H9 (cell line): ENCODE data around the gene ERC2. TPM values are rescaled to one million over a fixed set of nuclear protein-coding genes. Genes with fewer than 3 reads are reported as not detected.

ENCODE experiments used
- DNase-seq: peaks from one replicate; pipeline ENCODE4 v3.0.0-alpha.2; 2017
- H2AFZ ChIP-seq: one replicate; pipeline ENCODE4 v1.6.1; 2013; ENCODE audit warnings: mild to moderate bottlenecking, low read length, control low read depth, moderate library complexity
- H2AK5ac ChIP-seq: 2 replicates; pipeline ENCODE4 v1.6.1; 2013; ENCODE audit warnings: low read length, control low read depth, mixed read lengths; ENCODE audit not compliant: insufficient read length
- H2BK120ac ChIP-seq: one replicate; pipeline ENCODE4 v1.6.1; 2013; ENCODE audit warnings: low read depth, mild to moderate bottlenecking, low read length, control low read depth, inconsistent platforms; ENCODE audit not compliant: poor library complexity, severe bottlenecking
- H2BK12ac ChIP-seq: 2 replicates; pipeline ENCODE4 v1.6.1; 2013; ENCODE audit warnings: low read length, control low read depth, mixed read lengths, low read depth; ENCODE audit not compliant: insufficient read length
- H2BK15ac ChIP-seq: 2 replicates; pipeline ENCODE4 v1.6.1; 2013; ENCODE audit warnings: low read depth, low read length, control low read depth
- H2BK20ac ChIP-seq: one replicate; pipeline ENCODE4 v1.6.1; 2013; ENCODE audit warnings: low read depth, mild to moderate bottlenecking, low read length, control low read depth, inconsistent platforms; ENCODE audit not compliant: poor library complexity, severe bottlenecking
- H2BK5ac ChIP-seq: 2 replicates; pipeline ENCODE4 v1.6.1; 2013; ENCODE audit warnings: low read length, control low read depth, mixed read lengths; ENCODE audit not compliant: insufficient read length
- H3K14ac ChIP-seq: 2 replicates; pipeline ENCODE4 v1.6.1; 2013; ENCODE audit warnings: low read length, control low read depth; ENCODE audit not compliant: insufficient read depth
- H3K18ac ChIP-seq: 2 replicates; pipeline ENCODE4 v1.6.1; 2013; ENCODE audit warnings: low read depth, mild to moderate bottlenecking, mixed read lengths, low read length, control low read depth; ENCODE audit not compliant: insufficient read length
- H3K23ac ChIP-seq: 2 replicates; pipeline ENCODE4 v1.6.1; 2013; ENCODE audit warnings: low read length, control low read depth, mixed read lengths, low read depth; ENCODE audit not compliant: insufficient read length
- H3K23me2 ChIP-seq: 2 replicates; pipeline ENCODE4 v1.6.1; 2013; ENCODE audit warnings: low read depth, mild to moderate bottlenecking, mixed read lengths, low read length, control low read depth; ENCODE audit not compliant: insufficient read length, poor library complexity, severe bottlenecking
- H3K27ac ChIP-seq: 2 replicates; pipeline ENCODE4 v1.5.1; 2013; ENCODE audit warnings: low read length, control low read depth, mixed read lengths, low read depth; ENCODE audit not compliant: insufficient read length
- H3K27me3 ChIP-seq: 2 replicates; pipeline ENCODE4 v1.6.1; 2013; ENCODE audit warnings: low read length, control low read depth, inconsistent platforms; ENCODE audit not compliant: insufficient read depth
- H3K4ac ChIP-seq: 2 replicates; pipeline ENCODE4 v1.6.1; 2013; ENCODE audit warnings: low read depth, mild to moderate bottlenecking, control low read depth, inconsistent platforms, low read length, moderate library complexity
- H3K4me1 ChIP-seq: 2 replicates; pipeline ENCODE4 v1.6.1; 2013; ENCODE audit warnings: low read length, control low read depth, inconsistent platforms; ENCODE audit not compliant: insufficient read depth
- H3K4me2 ChIP-seq: 2 replicates; pipeline ENCODE4 v1.6.1; 2013; ENCODE audit warnings: low read length, control low read depth, mixed read lengths; ENCODE audit not compliant: insufficient read length, insufficient read depth
- H3K56ac ChIP-seq: 2 replicates; pipeline ENCODE4 v1.6.1; 2013; ENCODE audit warnings: low read depth, mild to moderate bottlenecking, mixed read lengths, low read length, control low read depth; ENCODE audit not compliant: insufficient read length
- H3K79me1 ChIP-seq: 2 replicates; pipeline ENCODE4 v1.6.1; 2013; ENCODE audit warnings: low read depth, mild to moderate bottlenecking, moderate library complexity, low read length, control low read depth, inconsistent platforms; ENCODE audit not compliant: insufficient read depth, poor library complexity, severe bottlenecking
- H3K79me2 ChIP-seq: 2 replicates; pipeline ENCODE4 v1.6.1; 2013; ENCODE audit warnings: low read length, control low read depth, inconsistent platforms; ENCODE audit not compliant: insufficient read depth
- H3K9ac ChIP-seq: 2 replicates; pipeline ENCODE4 v1.6.1; 2013; ENCODE audit warnings: low read length, control low read depth, mixed read lengths; ENCODE audit not compliant: insufficient read length; ENCODE audit errors: extremely low read depth
- H3K9me3 ChIP-seq: one replicate; pipeline ENCODE4 v1.6.1; 2013; ENCODE audit warnings: low read depth, low read length, inconsistent platforms; ENCODE audit not compliant: control insufficient read depth
- H3T11ph ChIP-seq: one replicate; pipeline ENCODE4 v1.6.1; 2013; ENCODE audit warnings: mild to moderate bottlenecking, low read length, control low read depth, inconsistent platforms
- H4K20me1 ChIP-seq: one replicate; pipeline ENCODE4 v1.6.1; 2013; ENCODE audit not compliant: control insufficient read depth, insufficient read length, insufficient read depth
- H4K5ac ChIP-seq: 2 replicates; pipeline ENCODE4 v1.6.1; 2013; ENCODE audit warnings: low read depth, mild to moderate bottlenecking, mixed read lengths, low read length, control low read depth; ENCODE audit not compliant: insufficient read length
- H4K8ac ChIP-seq: replicated peaks from 2 replicates; pipeline ENCODE4 v1.6.1; 2013; ENCODE audit warnings: low read length, control low read depth, mixed read lengths, low read depth; ENCODE audit not compliant: insufficient read length
- H4K91ac ChIP-seq: 2 replicates; pipeline ENCODE4 v1.6.1; 2013; ENCODE audit warnings: low read depth, mild to moderate bottlenecking, moderate library complexity, mixed read lengths, low read length, control low read depth; ENCODE audit not compliant: insufficient read length
- H3K27ac Mint-ChIP-seq, 3 experiments: 2 replicates in 2 of 3; 3 replicates in 1 of 3; pipeline ENCODE4 v1.8.0; 2020 to 2021; ENCODE audit warnings: mixed read lengths in 3 of 3, mild to moderate bottlenecking in 1 of 3, moderate library complexity in 1 of 3
- H3K27me3 Mint-ChIP-seq: 2 replicates; pipeline ENCODE4 v1.8.0; 2021; ENCODE audit warnings: low read depth, mild to moderate bottlenecking, moderate library complexity, mixed read lengths
- H3K36me3 Mint-ChIP-seq, 3 experiments: 2 replicates in 2 of 3; 3 replicates in 1 of 3; pipeline ENCODE4 v1.8.0; 2020 to 2021; ENCODE audit warnings: low read depth in 3 of 3, mixed read lengths in 3 of 3; ENCODE audit not compliant: insufficient read depth in 1 of 3
- H3K4me1 Mint-ChIP-seq, 2 experiments: 2 replicates each; pipeline ENCODE4 v1.8.0; 2020; ENCODE audit warnings: mixed read lengths in 2 of 2
- H3K4me3 Mint-ChIP-seq, 2 experiments: 2 replicates in 1 of 2; 3 replicates in 1 of 2; pipeline ENCODE4 v1.8.0; 2020 to 2021; ENCODE audit warnings: mild to moderate bottlenecking in 2 of 2, mixed read lengths in 2 of 2, moderate library complexity in 1 of 2
- H3K9me3 Mint-ChIP-seq, 2 experiments: 2 replicates in 1 of 2; 3 replicates in 1 of 2; pipeline ENCODE4 v1.8.0; 2020; ENCODE audit warnings: mild to moderate bottlenecking in 2 of 2, mixed read lengths in 2 of 2, moderate library complexity in 1 of 2
- CTCF ChIP-seq: fragments of 200-600 bp; sonication (generic); conservative IDR thresholded peaks from 3 replicates; pipeline ENCODE4 v1.8.0; 2021; ENCODE audit warnings: antibody characterized with exemption, mild to moderate bottlenecking
- WGBS: extraction: QIAGEN DNeasy Blood & Tissue Kit; methylation state at CpG from one replicate; pipeline ENCODE4 v1.1.7; 2013; ENCODE audit warnings: missing lambda C conversion rate, low lambda C conversion rate, mixed read lengths; ENCODE audit not compliant: insufficient read length; ENCODE audit errors: extremely low coverage; 5-methylcytosine and 5-hydroxymethylcytosine counted together
- total RNA-seq: library from RNA; stranded (reverse); gene quantifications from 2 replicates; pipeline ENCODE4 v1.2.1, GENCODE V29; 2021

Gene ERC2
- total RNA-seq, 1 experiment from 2014 or later = 15.4 TPM

- no peak for DNase-seq
- Histone ChIP-seq H4K20me1 (no peaks in the 10 kb centered on the region), H3K79me2 (no peaks in the 10 kb centered on the region), H3K27ac (no peak overlapping the region), H3K4me1 (no peaks in the 10 kb centered on the region), H3K27me3 (no peaks in the 10 kb centered on the region), H4K8ac (no peak overlapping the region), H4K91ac (no peak overlapping the region), H3K9me3 (no peaks in the 10 kb centered on the region), H3K23ac (no peak overlapping the region), H2BK15ac (no peak overlapping the region), H3K79me1 (no peaks in the 10 kb centered on the region), H3K4ac (no peak overlapping the region), H4K5ac (no peak overlapping the region), H3K56ac (no peak overlapping the region), H2AFZ (no peak overlapping the region), H2BK20ac (no peak overlapping the region), H2BK12ac (no peak overlapping the region), H2BK120ac (no peak overlapping the region), H3K9ac (no peak overlapping the region), H3K4me2 (no peak overlapping the region), H3K14ac (no peak overlapping the region), H2AK5ac (no peak overlapping the region), H2BK5ac (no peak overlapping the region), H3T11ph (no peak overlapping the region), H3K18ac (no peak overlapping the region), H3K23me2 (no peaks in the 10 kb centered on the region)
- H3K9me3 Mint-ChIP-seq = no peaks in the 10 kb centered on the region
- no peaks in the 10 kb centered on the region for H3K27me3 Mint-ChIP-seq
- no peak for TF ChIP-seq CTCF
- H3K4me1 Mint-ChIP-seq = no peaks in the 10 kb centered on the region
- WGBS = no CpG with 5 or more reads among the region's 6 CpGs
- peaks cover 0 to 7% (median 0%) of the 10 kb centered on the region in 3 experiments; a peak in 2 of 7 replicates for H3K36me3 Mint-ChIP-seq
- H3K4me3 Mint-ChIP-seq = no peak overlapping the region
- no peak overlapping the region for H3K27ac Mint-ChIP-seq
Measured at GRCh38 chr3:55968331-55968730, 499.9 kb downstream of the ERC2 start.
